Naive thymus-derived CD4-positive, alpha-beta T cell (primary cell): ENCODE measurements around the gene LDAH. TPM values are rescaled to one million over a fixed set of nuclear protein-coding genes. Genes with fewer than 3 reads are reported as not detected.

ENCODE experiments used
- ATAC-seq: fragments of 150-1000 bp; cut with Tn5 transposase; 2 replicates; pipeline ENCODE4 v1.10.0; 2021; ENCODE audit warnings: mild to moderate bottlenecking, moderate library complexity
- CTCF ChIA-PET: fragments of 350-600 bp; sonication (Branson Sonifier 250); formaldehyde crosslinking; loops from one replicate; lab custom pipeline; 2021; ENCODE audit warnings: antibody characterized with exemption; lab: Charles Lee
- POLR2A ChIA-PET: fragments of 350-600 bp; sonication (Branson Sonifier 250); formaldehyde crosslinking; loops from one replicate; lab custom pipeline; 2021; ENCODE audit warnings: antibody characterized with exemption, inconsistent platforms; lab: Charles Lee
- DNase-seq, 9 donors: peaks; one replicate each; pipeline versions ENCODE4 v3.0.0 to v3.0.0-alpha.2; 2020 to 2022; ENCODE audit warnings: mixed read lengths in 1 of 9
- H3K27ac ChIP-seq: one replicate; pipeline ENCODE4 v1.7.0; 2013; ENCODE audit warnings: mild to moderate bottlenecking, low read depth, low read length, moderate library complexity
- H3K27me3 ChIP-seq, 2 donors: one replicate each; pipeline ENCODE4 v1.7.0; 2013; ENCODE audit warnings: low read length in 2 of 2, mild to moderate bottlenecking in 2 of 2, moderate library complexity in 2 of 2; ENCODE audit not compliant: control insufficient read depth in 2 of 2, insufficient read depth in 2 of 2
- H3K36me3 ChIP-seq, 3 experiments: 1 replicate in 2 of 3; 2 replicates in 1 of 3; pipeline ENCODE4 v1.7.0; 2013; ENCODE audit warnings: low read length in 3 of 3, mild to moderate bottlenecking in 3 of 3, moderate library complexity in 1 of 3; ENCODE audit not compliant: insufficient read depth in 3 of 3, control insufficient read depth in 2 of 3
- H3K4me1 ChIP-seq, 2 donors: one replicate each; pipeline ENCODE4 v1.7.0; 2013; ENCODE audit warnings: low read length in 2 of 2, mild to moderate bottlenecking in 2 of 2, moderate library complexity in 1 of 2; ENCODE audit not compliant: control insufficient read depth in 2 of 2, insufficient read depth in 2 of 2
- H3K4me3 ChIP-seq: 2 replicates; pipeline ENCODE4 v1.7.0; 2013; ENCODE audit warnings: mild to moderate bottlenecking, low read length
- H3K9me3 ChIP-seq, 3 experiments: 1 replicate in 2 of 3; 2 replicates in 1 of 3; pipeline ENCODE4 v1.7.0; 2013; ENCODE audit warnings: low read length in 3 of 3; ENCODE audit not compliant: control insufficient read depth in 2 of 3
- H3K27ac Mint-ChIP-seq, 9 donors: one replicate each; pipeline ENCODE4 v1.8.0; 2020 to 2022; ENCODE audit warnings: mixed read lengths in 9 of 9, mild to moderate bottlenecking in 8 of 9, moderate library complexity in 5 of 9, inconsistent platforms in 2 of 9
- H3K27me3 Mint-ChIP-seq, 5 donors: one replicate each; pipeline ENCODE4 v1.8.0; 2021 to 2022; ENCODE audit warnings: mixed read lengths in 5 of 5, mild to moderate bottlenecking in 1 of 5
- H3K36me3 Mint-ChIP-seq, 5 donors: one replicate each; pipeline ENCODE4 v1.8.0; 2020 to 2022; ENCODE audit warnings: mixed read lengths in 5 of 5, mild to moderate bottlenecking in 3 of 5, inconsistent platforms in 1 of 5
- H3K4me1 Mint-ChIP-seq, 7 donors: one replicate each; pipeline ENCODE4 v1.8.0; 2020 to 2022; ENCODE audit warnings: mixed read lengths in 7 of 7, mild to moderate bottlenecking in 3 of 7, inconsistent platforms in 1 of 7
- H3K4me3 Mint-ChIP-seq, 10 donors: one replicate each; pipeline ENCODE4 v1.8.0; 2020 to 2022; ENCODE audit warnings: mild to moderate bottlenecking in 10 of 10, mixed read lengths in 10 of 10, moderate library complexity in 6 of 10, inconsistent platforms in 2 of 10
- H3K9me3 Mint-ChIP-seq, 11 donors: one replicate each; pipeline ENCODE4 v1.8.0; 2020 to 2022; ENCODE audit warnings: mixed read lengths in 11 of 11, mild to moderate bottlenecking in 4 of 11, inconsistent platforms in 1 of 11, moderate library complexity in 1 of 11
- intact Hi-C, 2 donors: fragments of 100-400 bp; cut with micrococcal nuclease; formaldehyde crosslinking; loops; one replicate each; pipeline ENCODE4 v1.15.1; 2023
- polyA plus RNA-seq, 2 donors: library from polyadenylated mRNA; unstranded; fragments of 300-500 nt; fragmentation: Illumina TruSeq; gene quantifications; one replicate each; pipeline ENCODE4 v1.2.3, GENCODE V29; 2021
- total RNA-seq, 6 experiments: library from RNA in 5 of 6; stranded (reverse) in 5 of 6; gene quantifications; 1 replicate in 5 of 6; 2 replicates in 1 of 6; pipeline ENCODE4 v1.2.3 and lab custom pipeline; 2021 to 2026

The LDAH gene
- total and polyA plus RNA-seq, 7 experiments from 2014 or later: 8.6 to 29.8 (median 15.8) TPM

GRCh38 chr2:20844246-20844645 lies 21.3 kb upstream of the LDAH start:
- H3K27ac Mint-ChIP-seq: no peak overlapping the region
- Histone ChIP-seq H3K36me3 (no peaks in the 10 kb centered on the region), H3K4me1 (no peaks in the 10 kb centered on the region), H3K9me3 (no peaks in the 10 kb centered on the region), H3K27me3 (no peaks in the 10 kb centered on the region), H3K4me3 (no peak overlapping the region), H3K27ac (no peak overlapping the region)
- peaks cover 0 to 2% (median under 1%) of the 10 kb centered on the region in 11 donors for H3K9me3 Mint-ChIP-seq
- no peak overlapping the region for H3K4me3 Mint-ChIP-seq
- DNase-seq (no peak), ATAC-seq (no peak)
- no peaks in the 10 kb centered on the region for H3K4me1 Mint-ChIP-seq
- POLR2A ChIA-PET: no interaction called here
- H3K36me3 Mint-ChIP-seq: no peaks in the 10 kb centered on the region
- CTCF ChIA-PET: interaction anchor here (0.6 kb wide), 1 partner anchor 137 kb away, joined by 3 read pairs; no protein-coding TSS in a partner anchor
- intact Hi-C loops: no loop called here
- H3K27me3 Mint-ChIP-seq: peaks cover 29 to 50% (median 38%) of the 10 kb centered on the region in 5 donors

- Histone ChIP-seq H3K27me3 (peaks cover 0 to 3% of the 10 kb centered on the region in 2 donors), H3K4me1 (no peaks in the 10 kb centered on the region), H3K36me3 (no peaks in the 10 kb centered on the region), H3K9me3 (no peaks in the 10 kb centered on the region), H3K4me3 (no peak overlapping the region), H3K27ac (no peak overlapping the region)
- intact Hi-C loops: no loop called here
- ChIA-PET CTCF (no interaction called here), POLR2A (no interaction called here)
- H3K4me1 Mint-ChIP-seq: no peaks in the 10 kb centered on the region
- H3K36me3 Mint-ChIP-seq: no peaks in the 10 kb centered on the region
- ATAC-seq (no peak), DNase-seq (no peak)
- no peak overlapping the region for H3K4me3 Mint-ChIP-seq
- peaks cover 0 to 6% (median 3%) of the 10 kb centered on the region in 11 donors for H3K9me3 Mint-ChIP-seq
- peaks cover 42 to 59% (median 54%) of the 10 kb centered on the region in 5 donors for H3K27me3 Mint-ChIP-seq
- H3K27ac Mint-ChIP-seq: no peak overlapping the region
Observed at GRCh38 chr2:20839052-20839451, 16.2 kb upstream of the LDAH start.

DNA sequence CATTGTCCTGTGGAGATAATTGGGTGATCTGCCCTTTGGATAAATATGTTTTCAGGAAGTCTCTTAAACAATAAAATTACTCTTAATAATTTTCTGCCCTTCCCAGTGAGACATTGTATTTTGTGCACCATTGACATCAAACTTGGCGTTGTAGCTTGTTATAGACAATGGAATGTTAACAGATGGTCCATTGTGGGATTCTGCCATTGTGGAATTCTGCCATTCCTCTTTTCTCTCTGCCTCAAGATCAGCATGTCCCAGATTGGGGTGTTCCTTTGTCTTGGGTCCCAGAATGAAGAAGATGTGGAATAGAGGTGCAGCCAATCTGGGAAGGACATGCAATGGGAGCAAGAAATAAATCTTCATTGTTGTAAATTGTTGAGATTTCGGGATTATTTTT lies 15.1 kb upstream of the LDAH start:
- H3K9me3 Mint-ChIP-seq: peaks cover 0 to 7% (median 3%) of the 10 kb centered on the region in 11 donors
- intact Hi-C loops: no loop called here
- Histone ChIP-seq H3K9me3 (no peaks in the 10 kb centered on the region), H3K4me3 (no peak overlapping the region), H3K27me3 (peaks cover 0 to 3% of the 10 kb centered on the region in 2 donors), H3K27ac (no peak overlapping the region), H3K4me1 (no peaks in the 10 kb centered on the region), H3K36me3 (no peaks in the 10 kb centered on the region)
- CTCF ChIA-PET: no interaction called here
- ATAC-seq: no peak
- no peak overlapping the region for H3K4me3 Mint-ChIP-seq
- peaks cover 42 to 59% (median 55%) of the 10 kb centered on the region in 5 donors for H3K27me3 Mint-ChIP-seq
- no peaks in the 10 kb centered on the region for H3K36me3 Mint-ChIP-seq
- DNase-seq: no peak
- H3K4me1 Mint-ChIP-seq: no peaks in the 10 kb centered on the region
- POLR2A ChIA-PET: no interaction called here
- no peak overlapping the region for H3K27ac Mint-ChIP-seq

DNA sequence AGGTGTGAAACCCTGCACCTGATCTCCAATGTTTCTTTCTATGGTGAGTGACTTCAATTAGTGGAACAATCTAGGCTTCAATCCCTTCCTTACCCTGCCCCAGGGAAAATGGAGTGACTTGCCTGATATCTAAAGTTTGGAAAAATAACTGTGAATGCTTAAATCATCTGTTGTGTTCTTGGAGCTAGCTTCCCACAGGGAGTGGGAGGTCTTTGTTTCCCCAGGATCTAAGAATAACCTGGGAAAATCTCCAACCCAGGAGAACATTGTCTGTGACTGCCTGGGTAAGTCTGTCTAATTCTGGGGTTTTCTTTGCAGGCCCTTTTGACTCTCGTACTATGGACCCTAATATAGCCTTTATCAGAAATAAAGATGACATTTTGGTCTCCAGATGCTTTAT lies 13.6 kb upstream of the LDAH start:
- no peak overlapping the region for H3K27ac Mint-ChIP-seq
- peaks cover 0 to 7% (median 3%) of the 10 kb centered on the region in 11 donors for H3K9me3 Mint-ChIP-seq
- no peaks in the 10 kb centered on the region for H3K4me1 Mint-ChIP-seq
- H3K36me3 Mint-ChIP-seq: no peaks in the 10 kb centered on the region
- ChIA-PET POLR2A (no interaction called here), CTCF (no interaction called here)
- H3K36me3 ChIP-seq: no peaks in the 10 kb centered on the region
- ATAC-seq (no peak), DNase-seq (no peak)
- no peak overlapping the region for H3K4me3 Mint-ChIP-seq
- H3K27me3 Mint-ChIP-seq: peaks cover 38 to 54% (median 52%) of the 10 kb centered on the region in 5 donors
- no peak overlapping the region for H3K27ac ChIP-seq
- H3K4me1 ChIP-seq: no peaks in the 10 kb centered on the region
- intact Hi-C loops: no loop called here
- H3K4me3 ChIP-seq: no peak overlapping the region
- no peaks in the 10 kb centered on the region for H3K9me3 ChIP-seq
- peaks cover 0 to 3% of the 10 kb centered on the region in 2 donors for H3K27me3 ChIP-seq

DNA sequence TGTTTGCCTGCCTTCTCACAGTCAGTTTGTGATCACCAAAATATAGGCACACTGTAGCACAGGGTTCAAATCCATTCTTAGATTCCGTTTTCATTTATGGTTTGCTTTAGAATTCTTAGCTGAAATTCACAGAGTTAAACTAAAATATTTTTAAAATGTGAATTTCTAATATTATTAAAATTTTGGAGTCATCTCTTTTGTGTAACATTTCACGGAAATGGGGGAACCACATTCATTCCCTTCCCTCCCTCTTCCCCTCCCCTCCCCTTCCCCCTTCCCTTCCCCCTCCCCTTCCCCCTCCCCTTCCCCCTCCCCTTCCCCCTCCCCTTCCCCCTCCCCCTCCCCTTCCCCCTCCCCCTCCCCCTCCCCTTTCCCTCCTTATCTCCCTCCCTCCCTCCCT lies 11.4 kb upstream of the LDAH start:
- peaks cover 3 to 10% (median 6%) of the 10 kb centered on the region in 11 donors for H3K9me3 Mint-ChIP-seq
- no peak overlapping the region for H3K27ac Mint-ChIP-seq
- ATAC-seq (no peak), DNase-seq (no peak)
- H3K4me1 ChIP-seq: no peaks in the 10 kb centered on the region
- no peaks in the 10 kb centered on the region for H3K9me3 ChIP-seq
- H3K27me3 ChIP-seq: peaks cover 0 to 3% of the 10 kb centered on the region in 2 donors
- H3K36me3 Mint-ChIP-seq: peaks cover 0 to 4% (median 0%) of the 10 kb centered on the region in 5 donors
- H3K27ac ChIP-seq: no peak overlapping the region
- no peak overlapping the region for H3K4me3 Mint-ChIP-seq
- POLR2A ChIA-PET: no interaction called here
- CTCF ChIA-PET: no interaction called here
- H3K27me3 Mint-ChIP-seq: peaks cover 35 to 54% (median 50%) of the 10 kb centered on the region in 5 donors
- H3K4me3 ChIP-seq: no peak overlapping the region
- intact Hi-C loops: no loop called here
- H3K4me1 Mint-ChIP-seq: no peaks in the 10 kb centered on the region
- H3K36me3 ChIP-seq: no peaks in the 10 kb centered on the region

DNA sequence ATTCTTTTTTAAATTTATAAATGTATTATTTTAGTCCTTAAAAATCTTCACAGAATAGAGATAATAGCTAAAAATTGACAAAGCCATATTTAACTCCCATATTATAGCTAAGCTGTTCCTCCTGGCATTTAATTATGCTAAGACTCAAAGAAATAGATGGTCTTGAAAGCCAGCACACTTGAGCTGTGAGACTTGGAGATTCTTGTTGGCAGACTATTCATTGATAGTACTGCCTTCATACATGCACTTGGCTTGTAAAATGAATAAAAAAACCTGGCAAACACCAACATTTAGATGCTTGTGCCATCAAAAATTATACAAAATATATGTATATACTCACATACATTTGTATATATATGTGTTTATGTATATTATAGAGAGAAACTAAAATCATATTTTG lies 9.7 kb upstream of the LDAH start:
- ChIA-PET CTCF (no interaction called here), POLR2A (no interaction called here)
- no peak overlapping the region for H3K4me3 Mint-ChIP-seq
- peaks cover 0 to 4% (median 0%) of the 10 kb centered on the region in 5 donors for H3K36me3 Mint-ChIP-seq
- ATAC-seq: no peak
- Histone ChIP-seq H3K36me3 (no peaks in the 10 kb centered on the region), H3K9me3 (no peaks in the 10 kb centered on the region), H3K4me3 (no peak overlapping the region), H3K27ac (no peak overlapping the region), H3K27me3 (peaks cover 0 to 3% of the 10 kb centered on the region in 2 donors), H3K4me1 (no peaks in the 10 kb centered on the region)
- H3K27ac Mint-ChIP-seq: no peak overlapping the region
- peaks cover 22 to 41% (median 36%) of the 10 kb centered on the region in 5 donors for H3K27me3 Mint-ChIP-seq
- H3K9me3 Mint-ChIP-seq: peaks cover 0 to 7% (median 3%) of the 10 kb centered on the region in 11 donors
- DNase-seq: no peak
- intact Hi-C loops: no loop called here
- H3K4me1 Mint-ChIP-seq: no peaks in the 10 kb centered on the region

GRCh38 chr2:20829861-20830260 lies 7.0 kb upstream of the LDAH start:
- Histone ChIP-seq H3K9me3 (no peaks in the 10 kb centered on the region), H3K27ac (no peak overlapping the region), H3K36me3 (no peaks in the 10 kb centered on the region), H3K4me3 (no peak overlapping the region), H3K27me3 (no peaks in the 10 kb centered on the region), H3K4me1 (no peaks in the 10 kb centered on the region)
- H3K4me1 Mint-ChIP-seq: no peaks in the 10 kb centered on the region
- ChIA-PET CTCF (no interaction called here), POLR2A (no interaction called here)
- DNase-seq (no peak), ATAC-seq (no peak)
- H3K36me3 Mint-ChIP-seq: peaks cover 0 to 4% (median 0%) of the 10 kb centered on the region in 5 donors
- H3K9me3 Mint-ChIP-seq: peaks cover 0 to 7% (median 3%) of the 10 kb centered on the region in 11 donors
- H3K27me3 Mint-ChIP-seq: peaks cover 16 to 26% (median 24%) of the 10 kb centered on the region in 5 donors
- no peak overlapping the region for H3K4me3 Mint-ChIP-seq
- intact Hi-C loops: no loop called here
- H3K27ac Mint-ChIP-seq: no peak overlapping the region
